Esophagus (tissue), 2 donors: Measurements from ENCODE around the gene MAGED2. TPM values are rescaled to one million over a fixed set of nuclear protein-coding genes. Genes with fewer than 3 reads are reported as not detected.

ENCODE experiments used
- H3K27ac ChIP-seq, 2 donors: one replicate each; pipeline ENCODE4 v1.5.1; 2013; ENCODE audit warnings: low read depth in 2 of 2, mild to moderate bottlenecking in 2 of 2, inconsistent platforms in 1 of 2, low read length in 1 of 2, moderate library complexity in 1 of 2
- H3K27me3 ChIP-seq, 2 donors: one replicate each; pipeline ENCODE4 v1.6.1; 2013; ENCODE audit warnings: low read length in 2 of 2, control low read depth in 1 of 2, mild to moderate bottlenecking in 1 of 2; ENCODE audit not compliant: insufficient read depth in 2 of 2, control insufficient read depth in 1 of 2
- H3K36me3 ChIP-seq, 2 donors: one replicate each; pipeline ENCODE4 v1.6.1; 2013; ENCODE audit warnings: low read length in 1 of 2; ENCODE audit not compliant: control insufficient read depth in 2 of 2, insufficient read depth in 2 of 2
- H3K4me1 ChIP-seq, 2 donors: one replicate each; pipeline ENCODE4 v1.6.1; 2013; ENCODE audit warnings: low read length in 1 of 2; ENCODE audit not compliant: control insufficient read depth in 2 of 2, insufficient read depth in 2 of 2
- H3K4me3 ChIP-seq, 2 donors: one replicate each; pipeline ENCODE4 v1.5.1; 2013; ENCODE audit warnings: low read length in 2 of 2, mild to moderate bottlenecking in 2 of 2, low read depth in 1 of 2, moderate library complexity in 1 of 2
- H3K9me3 ChIP-seq, 2 donors: one replicate each; pipeline ENCODE4 v1.6.1; 2013; ENCODE audit warnings: mild to moderate bottlenecking in 2 of 2, low read depth in 1 of 2, low read length in 1 of 2, moderate library complexity in 1 of 2; ENCODE audit not compliant: control insufficient read depth in 2 of 2, insufficient read depth in 1 of 2
- WGBS, 2 donors: extraction: QIAGEN DNeasy Blood & Tissue Kit; methylation state at CpG; one replicate each; pipeline ENCODE4 v1.1.7; 2013; 5-methylcytosine and 5-hydroxymethylcytosine counted together
- polyA plus RNA-seq, 2 donors: library from polyadenylated mRNA; stranded (reverse); fragments of 200-250 nt; gene quantifications; one replicate each; pipeline ENCODE4 v1.2.3, GENCODE V29; 2013
- donor health status: healthy with polysubstance abuse.
- donor health status: Bipolar disorder and iron deficiency.

The MAGED2 gene
- polyA plus RNA-seq, 2 donors: 36.2 to 52.5 TPM

- H3K36me3 ChIP-seq: no peaks in the 10 kb centered on the region
- H3K27ac ChIP-seq: no peak overlapping the region
- WGBS, 2 donors: 15 to 23% methylated on average over 1 of the region's 1 CpG
- H3K9me3 ChIP-seq: no peaks in the 10 kb centered on the region
- no peaks in the 10 kb centered on the region for H3K4me1 ChIP-seq
- H3K4me3 ChIP-seq: no peak overlapping the region
- H3K27me3 ChIP-seq: no peaks in the 10 kb centered on the region
Observed at GRCh38 chrX:54794028-54794427, 13.5 kb upstream of the MAGED2 start.

- H3K27ac ChIP-seq: no peak overlapping the region
- H3K4me3 ChIP-seq: no peak overlapping the region
- no peaks in the 10 kb centered on the region for H3K4me1 ChIP-seq
- no peaks in the 10 kb centered on the region for H3K9me3 ChIP-seq
- no peaks in the 10 kb centered on the region for H3K36me3 ChIP-seq
- H3K27me3 ChIP-seq: no peaks in the 10 kb centered on the region
- WGBS, 2 donors: 76 to 82% methylated on average over 4 of the region's 4 CpGs
Observed at GRCh38 chrX:54794795-54795194, 12.8 kb upstream of the MAGED2 start.

- no peak within 1 kb of the TSS for H3K27ac ChIP-seq
- no peaks in the 10 kb centered on the region for H3K27me3 ChIP-seq
- H3K4me3 ChIP-seq: no peak within 1 kb of the TSS
- 47 to 55% methylated on average over 2 of the region's 2 CpGs for WGBS, 2 donors
- H3K36me3 ChIP-seq: no peaks in the 10 kb centered on the region
- no peaks in the 10 kb centered on the region for H3K9me3 ChIP-seq
- no peaks in the 10 kb centered on the region for H3K4me1 ChIP-seq
Observed at GRCh38 chrX:54798137-54798536, 9.4 kb upstream of the MAGED2 start, which contains the start of gene ITIH6. TSS of gene ITIH6 (minus strand) at chrX:54798255. CDS start at chrX:54798210, 45 bp downstream.

- H3K4me3 ChIP-seq: no peak overlapping the region
- H3K36me3 ChIP-seq: no peaks in the 10 kb centered on the region
- H3K9me3 ChIP-seq: no peaks in the 10 kb centered on the region
- no peak overlapping the region for H3K27ac ChIP-seq
- WGBS, 2 donors: 57 to 65% methylated on average over 2 of the region's 2 CpGs
- H3K4me1 ChIP-seq: no peaks in the 10 kb centered on the region
- no peaks in the 10 kb centered on the region for H3K27me3 ChIP-seq
Observed at GRCh38 chrX:54799046-54799445, 8.5 kb upstream of the MAGED2 start.

GRCh38 chrX:54808109-54808604, 612 bp downstream of the MAGED2 start:
- Histone ChIP-seq H3K9me3 (peaks cover 0 to 3% of the 10 kb centered on the region in 2 donors), H3K4me3 (peak overlapping the region; percentile 63 to 64), H3K27ac (peak overlapping the region; percentile 82 to 83), H3K4me1 (peaks cover 0 to 6% of the 10 kb centered on the region in 2 donors), H3K36me3 (peaks cover 0 to 5% of the 10 kb centered on the region in 2 donors), H3K27me3 (peaks cover 0 to 3% of the 10 kb centered on the region in 2 donors)
- 0 to 36% methylated on average over 21 to 23 of the region's 23 CpGs for WGBS, 2 donors

- H3K27ac ChIP-seq: peak overlapping the region; percentile 82 to 83
- H3K27me3 ChIP-seq: peaks cover 0 to 3% of the 10 kb centered on the region in 2 donors
- H3K9me3 ChIP-seq: peaks cover 0 to 3% of the 10 kb centered on the region in 2 donors
- peaks cover 0 to 6% of the 10 kb centered on the region in 2 donors for H3K4me1 ChIP-seq
- H3K4me3 ChIP-seq: peak overlapping the region; percentile 63 to 64
- H3K36me3 ChIP-seq: peaks cover 0 to 5% of the 10 kb centered on the region in 2 donors
- 1 to 42% methylated on average over 37 to 38 of the region's 38 CpGs for WGBS, 2 donors
Observed at GRCh38 chrX:54808605-54809483, 1.3 kb downstream of the MAGED2 start.

- peaks cover 0 to 6% of the 10 kb centered on the region in 2 donors for H3K4me1 ChIP-seq
- WGBS, 2 donors: 90 to 91% methylated on average over 5 of the region's 5 CpGs
Observed at GRCh38 chrX:54810532-54810931, 3.0 kb downstream of the MAGED2 start.

GRCh38 chrX:54811301-54811885, 3.8 kb downstream of the MAGED2 start:
- Histone ChIP-seq H3K36me3 (peaks cover 0 to 15% of the 10 kb centered on the region in 2 donors), H3K4me1 (peaks cover 0 to 6% of the 10 kb centered on the region in 2 donors), H3K27me3 (no peaks in the 10 kb centered on the region), H3K27ac (no peak overlapping the region), H3K4me3 (no peak overlapping the region), H3K9me3 (peaks cover 0 to 3% of the 10 kb centered on the region in 2 donors)
- 88 to 92% methylated on average over 9 of the region's 9 CpGs for WGBS, 2 donors

More at GRCh38 chrX:54810532-54810931, 3.0 kb downstream of the MAGED2 start:
- Histone ChIP-seq H3K27ac (no peak overlapping the region), H3K4me3 (no peak overlapping the region), H3K9me3 (peaks cover 0 to 3% of the 10 kb centered on the region in 2 donors), H3K27me3 (no peaks in the 10 kb centered on the region), H3K36me3 (peaks cover 0 to 15% of the 10 kb centered on the region in 2 donors)

- no peaks in the 10 kb centered on the region for H3K27me3 ChIP-seq
- no peak overlapping the region for H3K27ac ChIP-seq
- peaks cover 0 to 15% of the 10 kb centered on the region in 2 donors for H3K36me3 ChIP-seq
- WGBS, 2 donors: 75 to 83% methylated on average over 3 of the region's 3 CpGs
- H3K9me3 ChIP-seq: peaks cover 0 to 3% of the 10 kb centered on the region in 2 donors
- H3K4me1 ChIP-seq: peaks cover 0 to 6% of the 10 kb centered on the region in 2 donors
- no peak overlapping the region for H3K4me3 ChIP-seq
Observed at GRCh38 chrX:54812306-54812705, 4.8 kb downstream of the MAGED2 start.
